T1000 (cell line): Measurements from ENCODE around the gene RALGAPA2.

ENCODE experiments used
- DNase-seq: peaks from one replicate; lab custom pipeline; 2025; ENCODE audit warnings: mixed read lengths; lab: John Stamatoyannopoulos, UW

Gene RALGAPA2

GRCh38 chr20:20495729-20496503 lies 216.5 kb downstream of the RALGAPA2 start:
- no peak for DNase-seq

GRCh38 chr20:20493701-20494100 lies 218.7 kb downstream of the RALGAPA2 start:
- DNase-seq = no peak

- DNase-seq = no peak
Measured at GRCh38 chr20:20492521-20493332, 219.7 kb downstream of the RALGAPA2 start.

GRCh38 chr20:20491784-20492264 lies 220.6 kb downstream of the RALGAPA2 start:
- no peak for DNase-seq

- no peak for DNase-seq
Measured at GRCh38 chr20:20491110-20491783, 221.2 kb downstream of the RALGAPA2 start.

- DNase-seq = no peak
Measured at GRCh38 chr20:20490673-20491072, 221.8 kb downstream of the RALGAPA2 start.

- DNase-seq = no peak
Measured at GRCh38 chr20:20489648-20490341, 222.6 kb downstream of the RALGAPA2 start.

GRCh38 chr20:20489054-20489453 lies 223.4 kb downstream of the RALGAPA2 start:
- DNase-seq = no peak

GRCh38 chr20:20488388-20488787 lies 224.1 kb downstream of the RALGAPA2 start:
- no peak for DNase-seq

GRCh38 chr20:20487811-20488210 lies 224.6 kb downstream of the RALGAPA2 start:
- no peak for DNase-seq

GRCh38 chr20:20483328-20483727 lies 229.1 kb downstream of the RALGAPA2 start:
- no peak for DNase-seq

GRCh38 chr20:20482453-20482852 lies 230.0 kb downstream of the RALGAPA2 start:
- DNase-seq = no peak

GRCh38 chr20:20480689-20481088 lies 231.8 kb downstream of the RALGAPA2 start:
- no peak for DNase-seq

GRCh38 chr20:20480126-20480525 lies 232.3 kb downstream of the RALGAPA2 start:
- DNase-seq = no peak

- no peak for DNase-seq
Measured at GRCh38 chr20:20477444-20478041, 234.9 kb downstream of the RALGAPA2 start.

GRCh38 chr20:20476504-20476903 lies 235.9 kb downstream of the RALGAPA2 start:
- DNase-seq = no peak

GRCh38 chr20:20473657-20474056 lies 238.8 kb downstream of the RALGAPA2 start:
- no peak for DNase-seq

- no peak for DNase-seq
Measured at GRCh38 chr20:20472684-20473274, 239.7 kb downstream of the RALGAPA2 start.

GRCh38 chr20:20466341-20466879 lies 246.0 kb downstream of the RALGAPA2 start:
- no peak for DNase-seq

GRCh38 chr20:20465252-20465651 lies 247.2 kb downstream of the RALGAPA2 start:
- no peak for DNase-seq

GRCh38 chr20:20463933-20464374 lies 248.5 kb downstream of the RALGAPA2 start:
- DNase-seq = no peak
